Liver (tissue), 9 donors: Measurements from ENCODE around the gene DNAH5. TPM values are rescaled to one million over a fixed set of nuclear protein-coding genes. Genes with fewer than 3 reads are reported as not detected.

ENCODE experiments used
- DNase-seq: peaks from one replicate; pipeline ENCODE4 v3.0.0-alpha.2; 2017; ENCODE audit warnings: low spot score
- H3K27ac ChIP-seq, 2 donors: one replicate each; pipeline ENCODE4 v1.7.0; 2013; ENCODE audit warnings: inconsistent platforms in 2 of 2, low read length in 2 of 2, control low read depth in 1 of 2, low read depth in 1 of 2, mild to moderate bottlenecking in 1 of 2
- H3K27me3 ChIP-seq, 4 donors: one replicate each; pipeline versions ENCODE4 v1.6.1 to v1.7.0; 2013; ENCODE audit warnings: low read length in 3 of 4, inconsistent platforms in 1 of 4, mild to moderate bottlenecking in 1 of 4, moderate library complexity in 1 of 4; ENCODE audit not compliant: control insufficient read depth in 4 of 4, insufficient read depth in 4 of 4
- H3K36me3 ChIP-seq, 4 donors: one replicate each; pipeline versions ENCODE4 v1.6.1 to v1.7.0; 2013; ENCODE audit warnings: low read length in 3 of 4, mild to moderate bottlenecking in 3 of 4, low read depth in 1 of 4, moderate library complexity in 1 of 4; ENCODE audit not compliant: control insufficient read depth in 4 of 4, insufficient read depth in 3 of 4
- H3K4me1 ChIP-seq, 4 donors: one replicate each; pipeline versions ENCODE4 v1.6.1 to v1.7.0; 2013; ENCODE audit warnings: low read length in 3 of 4, mild to moderate bottlenecking in 3 of 4, moderate library complexity in 1 of 4; ENCODE audit not compliant: control insufficient read depth in 4 of 4, insufficient read depth in 4 of 4
- H3K4me3 ChIP-seq, 3 donors: one replicate each; pipeline versions ENCODE4 v1.6.1 to v1.7.0; 2013; ENCODE audit warnings: low read length in 3 of 3, control low read depth in 1 of 3, low read depth in 1 of 3, mild to moderate bottlenecking in 1 of 3
- H3K9ac ChIP-seq, 2 donors: one replicate each; pipeline ENCODE4 v1.7.0; 2013; ENCODE audit warnings: low read length in 2 of 2, mild to moderate bottlenecking in 2 of 2, moderate library complexity in 2 of 2, control low read depth in 1 of 2, low read depth in 1 of 2
- H3K9me3 ChIP-seq, 4 donors: one replicate each; pipeline versions ENCODE4 v1.6.1 to v1.7.0; 2013; ENCODE audit warnings: low read length in 3 of 4; ENCODE audit not compliant: control insufficient read depth in 4 of 4
- ATF3 ChIP-seq: IDR thresholded peaks from 2 replicates; pipeline ENCODE4 v1.6.1; 2016; ENCODE audit warnings: antibody characterized with exemption
- EGR1 ChIP-seq, 2 donors: IDR thresholded peaks; 2 replicates each; pipeline ENCODE4 v1.6.1; 2016 to 2018; ENCODE audit warnings: antibody characterized with exemption in 2 of 2, low read depth in 2 of 2
- FOXA1 ChIP-seq: IDR thresholded peaks from 2 replicates; pipeline ENCODE4 v1.6.1; 2016; ENCODE audit warnings: antibody characterized with exemption
- FOXA2 ChIP-seq: IDR thresholded peaks from 2 replicates; pipeline ENCODE4 v1.6.1; 2016; ENCODE audit warnings: antibody characterized with exemption
- GABPA ChIP-seq, 2 donors: IDR thresholded peaks in 1 of 2; conservative IDR thresholded peaks in 1 of 2; 2 replicates each; pipeline ENCODE4 v1.6.1; 2016; ENCODE audit warnings: antibody characterized with exemption in 2 of 2, mild to moderate bottlenecking in 1 of 2, moderate library complexity in 1 of 2
- HNF4A ChIP-seq, 2 donors: conservative IDR thresholded peaks; 2 replicates each; pipeline ENCODE4 v1.6.1; 2016; ENCODE audit warnings: antibody characterized with exemption in 2 of 2, mild to moderate bottlenecking in 2 of 2
- JUND ChIP-seq, 2 donors: IDR thresholded peaks; 2 replicates each; pipeline ENCODE4 v1.6.1; 2016; ENCODE audit warnings: antibody characterized with exemption in 2 of 2
- NR2F2 ChIP-seq: IDR thresholded peaks from 2 replicates; pipeline ENCODE4 v1.6.1; 2016; ENCODE audit warnings: antibody characterized with exemption
- RAD21 ChIP-seq, 2 donors: IDR thresholded peaks; 2 replicates each; pipeline ENCODE4 v1.6.1; 2016; ENCODE audit warnings: antibody characterized with exemption in 2 of 2, mild to moderate bottlenecking in 2 of 2
- RXRA ChIP-seq, 2 donors: IDR thresholded peaks; 2 replicates each; pipeline ENCODE4 v1.6.1; 2017 to 2018; ENCODE audit warnings: antibody characterized with exemption in 2 of 2, mild to moderate bottlenecking in 1 of 2
- SP1 ChIP-seq: IDR thresholded peaks from 2 replicates; pipeline ENCODE4 v1.6.1; 2018; ENCODE audit warnings: antibody characterized with exemption, mild to moderate bottlenecking
- TAF1 ChIP-seq: conservative IDR thresholded peaks from 2 replicates; pipeline ENCODE4 v1.6.1; 2016; ENCODE audit warnings: antibody characterized with exemption, mild to moderate bottlenecking
- YY1 ChIP-seq: IDR thresholded peaks from 2 replicates; pipeline ENCODE4 v1.6.1; 2016; ENCODE audit warnings: antibody characterized with exemption, mild to moderate bottlenecking
- ZBTB33 ChIP-seq: IDR thresholded peaks from 2 replicates; pipeline ENCODE4 v1.6.1; 2016; ENCODE audit warnings: antibody characterized with exemption
- WGBS: extraction: QIAGEN DNeasy Blood & Tissue Kit; methylation state at CpG from one replicate; pipeline ENCODE4 v1.1.7; 2013; 5-methylcytosine and 5-hydroxymethylcytosine counted together
- polyA plus RNA-seq, 2 donors: library from polyadenylated mRNA; stranded (reverse) in 1 of 2; unstranded in 1 of 2; fragments of 200-250 nt in 1 of 2; fragments of >200 nt in 1 of 2; fragmentation: Nextera tagmentation in 1 of 2; extraction: Ambion mirVana in 1 of 2; gene quantifications; one replicate each; pipeline versions ENCODE4 v1.2.1 to v1.2.3, GENCODE V29; 2013 to 2015
- total RNA-seq, 2 donors: library from RNA; depleted of rRNA; stranded (reverse); fragments of >200 nt; gene quantifications; one replicate each; pipeline ENCODE4 v1.2.3, GENCODE V29; 2014
- TF ChIP-seq, protein P1 (sequence below): fragments of 150-350 bp; IDR thresholded peaks from 2 replicates; pipeline ENCODE4 v1.5.1; 2017; ENCODE audit warnings: improper control_type of control experiment, low read depth, low read length; ENCODE audit not compliant: missing input control
- TF ChIP-seq, protein P2 (sequence below): IDR thresholded peaks from 2 replicates; pipeline ENCODE4 v1.6.1; 2016; ENCODE audit warnings: antibody characterized with exemption
- TF ChIP-seq, protein P3 (sequence below): IDR thresholded peaks from 2 replicates; pipeline ENCODE4 v1.6.1; 2016; ENCODE audit warnings: antibody characterized with exemption, mild to moderate bottlenecking
- donor health status: healthy.
- donor health status: healthy.
- donor health status: healthy.
- donor health status: healthy.
- donor health status: healthy.

Gene DNAH5
- total and polyA plus RNA-seq, 4 donors: 0.19 to 14.8 (median 4.4) TPM

GRCh38 chr5:13939638-13940037, 4.8 kb downstream of the DNAH5 start:
- H3K36me3 ChIP-seq: no peaks in the 10 kb centered on the region
- H3K9me3 ChIP-seq: no peaks in the 10 kb centered on the region
- 59% methylated on average over 8 of the region's 8 CpGs for whole genome bisulfite sequencing
- no peak overlapping the region for H3K4me3 ChIP-seq
- H3K4me1 ChIP-seq: no peaks in the 10 kb centered on the region
- peaks cover 0 to 4% (median 0%) of the 10 kb centered on the region in 4 donors for H3K27me3 ChIP-seq
- DNase-seq: no peak
- no peak overlapping the region for H3K9ac ChIP-seq
- H3K27ac ChIP-seq: no peak overlapping the region
- TF ChIP-seq FOXA1 (no peak), ZBTB33 (no peak), ATF3 (no peak), GABPA (IDR thresholded peaks at IDR 0.05 in 1 of 2, conservative IDR thresholded peaks at IDR 0.05 in 1 of 2) (no peak), TAF1 (no peak), NR2F2 (no peak), JUND (IDR thresholded peaks at IDR 0.05) (no peak), RXRA (IDR thresholded peaks at IDR 0.05) (no peak), HNF4A (conservative IDR thresholded peaks at IDR 0.05) (no peak), RAD21 (IDR thresholded peaks at IDR 0.05) (no peak), EGR1 (IDR thresholded peaks at IDR 0.05; ENCODE audit: low read depth in 2 of 2) (no peak), FOXA2 (no peak), SP1 (no peak), YY1 (no peak)
- TF ChIP-seq, protein P1, sequence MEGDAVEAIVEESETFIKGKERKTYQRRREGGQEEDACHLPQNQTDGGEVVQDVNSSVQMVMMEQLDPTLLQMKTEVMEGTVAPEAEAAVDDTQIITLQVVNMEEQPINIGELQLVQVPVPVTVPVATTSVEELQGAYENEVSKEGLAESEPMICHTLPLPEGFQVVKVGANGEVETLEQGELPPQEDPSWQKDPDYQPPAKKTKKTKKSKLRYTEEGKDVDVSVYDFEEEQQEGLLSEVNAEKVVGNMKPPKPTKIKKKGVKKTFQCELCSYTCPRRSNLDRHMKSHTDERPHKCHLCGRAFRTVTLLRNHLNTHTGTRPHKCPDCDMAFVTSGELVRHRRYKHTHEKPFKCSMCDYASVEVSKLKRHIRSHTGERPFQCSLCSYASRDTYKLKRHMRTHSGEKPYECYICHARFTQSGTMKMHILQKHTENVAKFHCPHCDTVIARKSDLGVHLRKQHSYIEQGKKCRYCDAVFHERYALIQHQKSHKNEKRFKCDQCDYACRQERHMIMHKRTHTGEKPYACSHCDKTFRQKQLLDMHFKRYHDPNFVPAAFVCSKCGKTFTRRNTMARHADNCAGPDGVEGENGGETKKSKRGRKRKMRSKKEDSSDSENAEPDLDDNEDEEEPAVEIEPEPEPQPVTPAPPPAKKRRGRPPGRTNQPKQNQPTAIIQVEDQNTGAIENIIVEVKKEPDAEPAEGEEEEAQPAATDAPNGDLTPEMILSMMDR: no peak
- TF ChIP-seq, protein P2, sequence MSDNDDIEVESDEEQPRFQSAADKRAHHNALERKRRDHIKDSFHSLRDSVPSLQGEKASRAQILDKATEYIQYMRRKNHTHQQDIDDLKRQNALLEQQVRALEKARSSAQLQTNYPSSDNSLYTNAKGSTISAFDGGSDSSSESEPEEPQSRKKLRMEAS: no peak
- TF ChIP-seq, protein P3, sequence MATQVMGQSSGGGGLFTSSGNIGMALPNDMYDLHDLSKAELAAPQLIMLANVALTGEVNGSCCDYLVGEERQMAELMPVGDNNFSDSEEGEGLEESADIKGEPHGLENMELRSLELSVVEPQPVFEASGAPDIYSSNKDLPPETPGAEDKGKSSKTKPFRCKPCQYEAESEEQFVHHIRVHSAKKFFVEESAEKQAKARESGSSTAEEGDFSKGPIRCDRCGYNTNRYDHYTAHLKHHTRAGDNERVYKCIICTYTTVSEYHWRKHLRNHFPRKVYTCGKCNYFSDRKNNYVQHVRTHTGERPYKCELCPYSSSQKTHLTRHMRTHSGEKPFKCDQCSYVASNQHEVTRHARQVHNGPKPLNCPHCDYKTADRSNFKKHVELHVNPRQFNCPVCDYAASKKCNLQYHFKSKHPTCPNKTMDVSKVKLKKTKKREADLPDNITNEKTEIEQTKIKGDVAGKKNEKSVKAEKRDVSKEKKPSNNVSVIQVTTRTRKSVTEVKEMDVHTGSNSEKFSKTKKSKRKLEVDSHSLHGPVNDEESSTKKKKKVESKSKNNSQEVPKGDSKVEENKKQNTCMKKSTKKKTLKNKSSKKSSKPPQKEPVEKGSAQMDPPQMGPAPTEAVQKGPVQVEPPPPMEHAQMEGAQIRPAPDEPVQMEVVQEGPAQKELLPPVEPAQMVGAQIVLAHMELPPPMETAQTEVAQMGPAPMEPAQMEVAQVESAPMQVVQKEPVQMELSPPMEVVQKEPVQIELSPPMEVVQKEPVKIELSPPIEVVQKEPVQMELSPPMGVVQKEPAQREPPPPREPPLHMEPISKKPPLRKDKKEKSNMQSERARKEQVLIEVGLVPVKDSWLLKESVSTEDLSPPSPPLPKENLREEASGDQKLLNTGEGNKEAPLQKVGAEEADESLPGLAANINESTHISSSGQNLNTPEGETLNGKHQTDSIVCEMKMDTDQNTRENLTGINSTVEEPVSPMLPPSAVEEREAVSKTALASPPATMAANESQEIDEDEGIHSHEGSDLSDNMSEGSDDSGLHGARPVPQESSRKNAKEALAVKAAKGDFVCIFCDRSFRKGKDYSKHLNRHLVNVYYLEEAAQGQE: no peak
